OCI-LY7 (cell line): ENCODE data around the gene C1orf94. TPM values are rescaled to one million over a fixed set of nuclear protein-coding genes. Genes with fewer than 3 reads are reported as not detected.

Source experiments
- BruUV-seq: library from RNA; stranded (reverse); fragments of 400-500 nt; replicated peaks from 2 replicates; lab custom pipeline; 2021; lab: Mats Ljungman, UMichigan
- CTCF ChIA-PET: fragments of 300-600 bp; sonication (Branson Sonifier 250); formaldehyde crosslinking; loops from one replicate; lab custom pipeline; 2022; ENCODE audit warnings: antibody characterized with exemption; ENCODE audit not compliant: unreplicated experiment; lab: Charles Lee
- POLR2A ChIA-PET: fragments of 300-600 bp; sonication (Branson Sonifier 250); formaldehyde crosslinking; loops from one replicate; lab custom pipeline; 2022; ENCODE audit warnings: antibody characterized with exemption; lab: Charles Lee
- DNase-seq: peaks from one replicate; pipeline ENCODE4 v3.0.0-alpha.2; 2015; ENCODE audit warnings: low spot score
- H2AFZ ChIP-seq: fragments of 200-600 bp; sonication (generic), shearing (Covaris generic); 2 replicates; pipeline ENCODE4 v1.6.1; 2014; ENCODE audit warnings: mild to moderate bottlenecking, antibody characterized with exemption, low read length, moderate library complexity
- H3K27ac ChIP-seq: fragments of 200-600 bp; sonication (generic); 2 replicates; pipeline ENCODE4 v1.5.1; 2014; ENCODE audit warnings: mixed run types, low read depth, mild to moderate bottlenecking, moderate library complexity, low read length, inconsistent platforms; ENCODE audit not compliant: poor library complexity, severe bottlenecking
- H3K36me3 ChIP-seq: fragments of 200-600 bp; sonication (generic); 2 replicates; pipeline ENCODE4 v1.6.1; 2014; ENCODE audit warnings: mild to moderate bottlenecking, antibody characterized with exemption, low read length, moderate library complexity, mixed read lengths; ENCODE audit not compliant: insufficient read depth
- H3K4me1 ChIP-seq: fragments of 200-600 bp; sonication (generic); 2 replicates; pipeline ENCODE4 v1.5.1; 2014; ENCODE audit warnings: mild to moderate bottlenecking, low read length; ENCODE audit not compliant: insufficient read depth, poor library complexity, severe bottlenecking
- H3K4me2 ChIP-seq: fragments of 200-600 bp; sonication (generic); 2 replicates; pipeline ENCODE4 v1.6.1; 2014; ENCODE audit warnings: mild to moderate bottlenecking, low read length
- H3K4me3 ChIP-seq: fragments of 200-600 bp; sonication (generic); 2 replicates; pipeline ENCODE4 v1.5.1; 2014; ENCODE audit warnings: mild to moderate bottlenecking, low read depth, low read length; ENCODE audit not compliant: poor library complexity, severe bottlenecking
- H3K79me2 ChIP-seq: fragments of 200-600 bp; sonication (generic); 2 replicates; pipeline ENCODE4 v1.6.1; 2016; ENCODE audit warnings: low read depth, mild to moderate bottlenecking, low read length, moderate library complexity, mixed read lengths; ENCODE audit not compliant: insufficient read depth
- H3K9me2 ChIP-seq: fragments of 200-600 bp; sonication (generic); 2 replicates; pipeline ENCODE4 v1.6.1; 2016; ENCODE audit warnings: mild to moderate bottlenecking, low read length, mixed read lengths; ENCODE audit not compliant: insufficient read depth
- H3K9me3 ChIP-seq: fragments of 200-600 bp; sonication (generic); 2 replicates; pipeline ENCODE4 v1.6.1; 2014; ENCODE audit warnings: mild to moderate bottlenecking, mixed run types, low read length, mixed read lengths
- H4K20me1 ChIP-seq: fragments of 200-600 bp; sonication (generic); 2 replicates; pipeline ENCODE4 v1.6.1; 2014; ENCODE audit warnings: mild to moderate bottlenecking, antibody characterized with exemption, low read length, moderate library complexity, mixed read lengths; ENCODE audit not compliant: insufficient read depth
- CTCF ChIP-seq: fragments of 200-600 bp; sonication (generic); conservative IDR thresholded peaks from 2 replicates; pipeline ENCODE4 v1.5.1; 2014; ENCODE audit warnings: mild to moderate bottlenecking, antibody characterized with exemption, low read length, moderate library complexity, mixed read lengths
- EZH2phosphoT487 ChIP-seq: fragments of 200-600 bp; sonication (generic); IDR thresholded peaks from 2 replicates; pipeline ENCODE4 v1.6.1; 2018; ENCODE audit warnings: low read depth, borderline replicate concordance, mild to moderate bottlenecking, mixed run types, antibody characterized with exemption, low read length, moderate library complexity, mixed read lengths
- intact Hi-C: fragments of 100-400 bp; cut with micrococcal nuclease; formaldehyde crosslinking; loops from one replicate; pipeline ENCODE4 v1.10.0; 2022; ENCODE audit not compliant: unreplicated experiment
- total RNA-seq, 2 experiments: library from RNA; depleted of rRNA in 1 of 2; stranded (reverse); fragments of >200 nt in 1 of 2; shearing (Covaris generic) in 1 of 2; gene quantifications; 2 replicates each; pipeline ENCODE4 v1.2.3, GENCODE V29; 2014 to 2022

C1orf94 gene
- total RNA-seq, 2 experiments from 2014 or later: not detected

- no TSS peak for BruUV-seq
- Histone ChIP-seq H3K79me2 (no peaks in the 10 kb centered on the region), H3K4me1 (no peaks in the 10 kb centered on the region), H3K9me3 (no peaks in the 10 kb centered on the region), H2AFZ (no peak overlapping the region), H3K9me2 (no peaks in the 10 kb centered on the region), H3K36me3 (no peaks in the 10 kb centered on the region), H4K20me1 (no peaks in the 10 kb centered on the region), H3K27ac (no peak overlapping the region), H3K4me2 (no peak overlapping the region), H3K4me3 (no peak overlapping the region)
- TF ChIP-seq CTCF: no peak
- TF ChIP-seq EZH2phosphoT487: no peak
- POLR2A ChIA-PET: no interaction called here
- DNase-seq: no peak
- CTCF ChIA-PET: no interaction called here
- intact Hi-C loops: no loop called here
Measured at GRCh38 chr1:34155860-34156259, 20.8 kb upstream of the C1orf94 start.

GRCh38 chr1:34156739-34157138, 20.0 kb upstream of the C1orf94 start:
- H3K4me1 ChIP-seq: no peaks in the 10 kb centered on the region
- ChIA-PET POLR2A (no interaction called here), CTCF (no interaction called here)
- H2AFZ ChIP-seq: no peak overlapping the region
- BruUV-seq: no TSS peak
- DNase-seq: no peak
- no peak overlapping the region for H3K27ac ChIP-seq
- intact Hi-C loops: no loop called here
- no peak overlapping the region for H3K4me3 ChIP-seq
- no peaks in the 10 kb centered on the region for H3K36me3 ChIP-seq
- H4K20me1 ChIP-seq: no peaks in the 10 kb centered on the region
- no peaks in the 10 kb centered on the region for H3K9me3 ChIP-seq
- H3K9me2 ChIP-seq: no peaks in the 10 kb centered on the region
- no peak overlapping the region for H3K4me2 ChIP-seq
- no peak for TF ChIP-seq EZH2phosphoT487
- 0 out of 2 replicates have a peak, but pooled peaks have one; percentile 25 for TF ChIP-seq CTCF
- no peaks in the 10 kb centered on the region for H3K79me2 ChIP-seq

- CTCF ChIA-PET: no interaction called here
- intact Hi-C loops: no loop called here
- peak; percentile 4 for DNase-seq
- Histone ChIP-seq H4K20me1 (no peaks in the 10 kb centered on the region), H3K9me3 (no peaks in the 10 kb centered on the region), H3K4me2 (no peak overlapping the region), H3K4me3 (no peak overlapping the region), H3K27ac (no peak overlapping the region), H3K9me2 (no peaks in the 10 kb centered on the region), H3K79me2 (no peaks in the 10 kb centered on the region), H3K4me1 (no peaks in the 10 kb centered on the region), H2AFZ (no peak overlapping the region), H3K36me3 (no peaks in the 10 kb centered on the region)
- BruUV-seq: no TSS peak
- TF ChIP-seq CTCF: peak; percentile 52; the same call in 1 of the 2 replicates
- TF ChIP-seq EZH2phosphoT487: no peak
- POLR2A ChIA-PET: no interaction called here
Measured at GRCh38 chr1:34162852-34163766, 13.6 kb upstream of the C1orf94 start.
